D341Med (cell line): ENCODE data around the gene CD59.
"Not testable (repeated sequence)": the region's sequence is repeated elsewhere in the genome, so short reads cannot be mapped to it uniquely, and the experiment has no call there.

Experiments used
- DNase-seq: peaks from one replicate; pipeline ENCODE4 v3.0.0; 2012; ENCODE audit warnings: low spot score

The CD59 gene

DNA sequence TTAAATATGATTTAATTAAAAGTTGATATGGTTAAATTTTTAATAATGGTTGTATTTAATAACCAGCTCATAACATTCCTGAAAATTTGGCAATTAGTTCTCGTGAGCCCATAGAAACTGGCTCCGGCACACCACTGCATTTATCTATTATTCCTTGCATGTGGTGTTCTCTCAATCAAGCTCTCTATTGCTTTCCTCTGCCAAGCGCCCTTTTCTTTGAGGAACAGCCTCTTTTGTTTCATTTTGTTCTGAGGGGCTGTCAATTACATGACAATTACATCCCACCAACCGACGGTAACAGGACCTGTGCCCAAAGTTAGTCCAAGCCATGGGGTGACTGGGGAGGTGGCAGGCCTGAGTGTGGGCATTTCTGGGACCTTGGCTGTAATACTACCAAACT lies 43.7 kb downstream of the CD59 start:
- no peak for DNase-seq

DNA sequence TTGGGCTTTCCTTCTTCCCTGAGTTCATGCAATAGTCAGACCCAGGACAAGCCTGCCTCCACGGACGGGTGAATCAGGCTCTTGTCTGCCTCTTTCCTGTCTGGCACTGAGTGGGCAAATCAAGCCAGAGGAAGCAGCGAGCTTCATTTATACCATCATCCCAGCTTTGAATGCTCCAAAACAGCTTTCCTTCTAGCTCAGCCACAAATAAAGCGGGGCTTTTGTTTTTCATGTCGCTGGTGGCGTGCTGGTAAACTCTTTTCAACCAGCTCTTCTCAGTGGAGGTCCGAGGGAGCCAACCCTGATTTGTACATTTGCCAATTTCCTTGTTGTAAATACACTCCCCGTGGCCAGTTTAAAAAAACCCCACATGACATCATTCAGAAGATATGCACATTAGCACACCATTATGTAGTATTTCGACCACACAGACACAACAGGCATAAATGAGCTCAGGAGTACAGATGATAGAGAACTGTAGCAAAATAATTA lies 44.2 kb downstream of the CD59 start:
- no peak for DNase-seq

DNA sequence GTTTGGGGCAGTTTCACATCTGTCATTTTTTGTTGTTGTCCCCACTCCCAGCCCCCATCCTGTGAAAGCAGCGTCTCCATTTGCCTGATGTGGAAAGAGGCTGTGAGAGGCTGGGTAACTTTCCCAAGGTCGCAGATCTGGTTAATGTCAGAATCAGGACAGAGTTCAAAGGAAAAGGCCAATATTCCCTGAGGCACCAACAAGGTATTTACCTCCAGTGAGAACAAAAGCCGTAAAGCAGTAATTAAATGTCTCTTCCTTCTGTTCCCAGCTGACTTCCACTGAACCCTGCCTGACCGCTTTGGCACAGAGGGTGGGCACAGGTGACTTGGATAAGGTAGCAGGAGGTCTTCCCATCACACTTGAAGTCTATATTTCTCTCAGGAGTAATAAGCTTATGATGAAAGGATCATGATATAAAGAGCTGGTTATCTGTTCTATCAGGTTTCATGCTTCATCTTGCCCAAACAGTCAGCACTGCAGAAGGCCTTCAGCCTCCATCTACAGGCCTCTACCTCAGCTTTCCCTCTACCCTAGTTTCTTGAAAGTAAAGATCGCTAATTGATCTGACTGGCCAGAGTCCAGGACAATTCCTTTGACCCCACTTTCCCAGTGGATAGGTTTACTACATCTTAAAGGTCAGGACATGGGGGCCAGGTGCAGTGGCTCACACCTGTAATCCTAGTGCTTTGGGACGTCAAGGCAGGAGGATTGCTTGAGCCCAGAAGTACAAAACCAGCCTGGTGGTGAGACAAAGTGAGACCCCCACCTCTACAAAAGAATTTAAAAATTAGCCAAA lies 45.0 kb downstream of the CD59 start:
- no peak for DNase-seq

DNA sequence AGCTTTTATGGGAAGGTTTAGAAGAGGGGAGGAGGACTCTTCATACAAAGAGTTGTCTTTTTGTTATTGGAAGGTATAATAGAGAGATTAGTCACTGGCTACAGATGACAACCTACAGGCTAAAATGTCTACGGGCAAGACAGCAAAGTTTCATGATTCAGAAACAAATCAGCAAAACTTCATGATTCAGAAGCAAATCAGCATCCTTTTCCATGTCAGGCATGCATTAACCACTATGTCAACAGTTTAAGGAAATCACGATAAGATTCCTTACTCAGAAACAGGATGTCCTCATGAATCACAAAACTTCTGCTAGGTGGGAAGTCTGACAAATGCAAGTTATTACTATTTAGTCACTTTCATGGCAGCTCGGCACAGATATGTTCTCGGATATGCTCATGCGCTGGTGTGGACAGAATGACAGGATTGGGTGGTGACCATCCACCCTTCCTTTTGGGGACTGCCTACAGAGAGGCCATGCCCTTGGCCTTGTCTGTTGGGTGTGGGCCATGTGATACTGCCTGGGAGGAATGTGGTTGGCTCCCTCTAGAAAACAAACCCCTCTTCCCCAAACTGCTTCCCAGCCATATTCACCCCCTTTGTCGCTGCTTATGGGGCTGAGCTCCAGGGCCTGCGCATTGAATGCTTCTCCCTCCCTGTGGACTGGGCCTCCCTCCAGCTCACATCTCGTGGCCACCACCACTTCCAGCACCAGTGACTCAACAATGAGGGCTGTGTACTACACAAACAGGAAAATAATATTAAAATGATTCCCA lies 45.7 kb downstream of the CD59 start:
- DNase-seq = no peak

DNA sequence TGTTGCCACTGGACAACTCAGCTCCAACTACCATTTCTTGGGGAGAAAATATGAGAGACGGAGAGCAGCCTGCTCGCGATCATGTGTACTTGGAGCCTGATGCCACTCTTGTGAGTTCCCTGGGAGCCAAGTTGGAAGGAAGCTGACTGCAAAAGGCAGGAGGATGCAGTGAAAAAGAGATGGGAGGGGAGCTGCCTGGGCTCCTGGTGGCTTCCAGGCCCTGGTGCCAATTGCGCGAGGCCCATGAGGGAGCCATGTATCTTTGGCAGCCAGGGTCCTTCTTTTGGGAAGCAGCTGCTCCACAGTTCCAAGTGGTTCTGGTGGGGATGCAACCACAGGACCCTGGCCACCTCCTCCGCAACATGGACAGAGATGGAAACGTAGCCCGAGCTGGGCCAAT lies 46.7 kb downstream of the CD59 start:
- no peak for DNase-seq

DNA sequence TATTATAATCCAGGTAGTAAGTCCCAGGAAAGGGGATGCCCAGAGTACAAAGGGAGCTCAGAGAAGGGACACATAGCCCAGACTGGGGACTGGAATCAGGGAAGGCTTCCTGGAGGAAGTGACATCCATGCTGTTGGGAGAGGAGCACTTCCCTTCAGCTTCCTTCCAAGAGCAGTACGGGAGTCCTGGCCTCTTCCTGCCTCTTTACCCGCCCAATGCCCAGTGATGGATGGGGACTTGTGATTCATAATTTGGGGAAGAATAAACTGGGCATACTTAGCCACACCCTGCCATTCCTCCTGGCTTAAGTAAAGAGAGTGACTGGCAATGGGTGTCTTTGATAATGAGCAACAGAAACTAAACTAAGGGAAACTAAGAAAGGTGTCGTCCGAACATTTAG lies 47.1 kb downstream of the CD59 start:
- no peak for DNase-seq

- DNase-seq = peak; percentile 68
Measured at GRCh38 chr11:33687733-33688479, 48.3 kb downstream of the CD59 start.

DNA sequence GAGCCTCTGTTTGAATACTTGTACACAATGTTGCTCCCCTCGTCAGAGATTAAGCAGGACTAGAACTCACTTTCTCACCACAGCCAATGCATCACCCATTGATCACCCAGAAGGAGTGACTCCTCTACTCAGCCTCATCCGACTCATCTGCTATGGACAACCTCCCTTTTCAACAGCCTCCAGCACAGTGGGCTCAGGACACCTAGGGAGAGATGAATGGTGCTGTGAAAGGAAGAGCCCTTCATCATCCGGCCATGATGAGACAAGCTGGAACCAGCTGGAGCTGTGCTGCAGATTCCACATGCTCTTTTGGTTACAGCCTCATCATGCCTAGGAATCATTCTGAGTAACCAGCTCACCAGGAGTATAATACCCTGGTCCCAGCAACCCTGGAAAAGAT lies 51.1 kb downstream of the CD59 start:
- no peak for DNase-seq

GRCh38 chr11:33684003-33684706 lies 52.1 kb downstream of the CD59 start:
- no peak for DNase-seq

- no peak for DNase-seq
Measured at GRCh38 chr11:33682446-33682845, 53.8 kb downstream of the CD59 start.

GRCh38 chr11:33682019-33682418 lies 54.2 kb downstream of the CD59 start:
- no peak for DNase-seq

GRCh38 chr11:33678616-33679015 lies 57.6 kb downstream of the CD59 start:
- DNase-seq = not testable (repeated sequence)

- no peak for DNase-seq
Measured at GRCh38 chr11:33674035-33674814, 62.0 kb downstream of the CD59 start.

GRCh38 chr11:33672273-33672672 lies 64.0 kb downstream of the CD59 start:
- no peak for DNase-seq

DNA sequence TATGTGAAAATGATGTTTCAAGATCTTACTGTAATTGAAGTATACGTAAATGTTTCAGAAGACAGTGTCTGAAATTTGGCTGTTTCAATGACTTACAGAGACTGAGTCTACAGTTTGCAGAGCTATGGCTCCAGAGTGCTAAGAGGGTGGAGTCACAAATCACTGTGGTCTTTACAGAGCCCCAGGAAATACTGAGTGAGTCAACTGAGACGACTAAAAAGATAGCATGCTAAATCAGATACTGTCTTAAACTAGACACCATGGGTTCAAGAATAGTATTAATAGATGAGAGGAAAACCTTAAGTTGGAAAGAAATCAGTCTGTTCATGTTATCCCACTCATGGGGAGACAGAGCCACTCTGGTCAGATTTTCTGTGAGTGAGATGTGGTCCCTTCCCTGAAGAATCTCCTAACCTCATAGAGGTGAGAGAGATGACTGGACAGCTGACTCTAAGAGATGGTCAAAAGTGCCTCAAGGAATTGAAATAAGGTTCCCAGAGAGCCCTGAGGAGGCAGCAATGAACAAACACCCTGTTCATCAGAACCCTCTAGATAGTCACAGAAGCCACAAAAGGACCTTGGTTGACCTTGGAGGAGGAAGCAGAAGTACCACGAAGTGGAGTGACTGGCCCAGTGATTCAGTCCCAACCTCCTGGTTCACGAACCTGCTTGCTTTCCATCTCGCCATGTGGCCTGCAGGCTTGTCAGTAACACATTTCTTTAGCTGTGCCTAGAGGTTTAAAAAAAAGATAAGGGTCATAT lies 65.8 kb downstream of the CD59 start:
- no peak for DNase-seq

DNA sequence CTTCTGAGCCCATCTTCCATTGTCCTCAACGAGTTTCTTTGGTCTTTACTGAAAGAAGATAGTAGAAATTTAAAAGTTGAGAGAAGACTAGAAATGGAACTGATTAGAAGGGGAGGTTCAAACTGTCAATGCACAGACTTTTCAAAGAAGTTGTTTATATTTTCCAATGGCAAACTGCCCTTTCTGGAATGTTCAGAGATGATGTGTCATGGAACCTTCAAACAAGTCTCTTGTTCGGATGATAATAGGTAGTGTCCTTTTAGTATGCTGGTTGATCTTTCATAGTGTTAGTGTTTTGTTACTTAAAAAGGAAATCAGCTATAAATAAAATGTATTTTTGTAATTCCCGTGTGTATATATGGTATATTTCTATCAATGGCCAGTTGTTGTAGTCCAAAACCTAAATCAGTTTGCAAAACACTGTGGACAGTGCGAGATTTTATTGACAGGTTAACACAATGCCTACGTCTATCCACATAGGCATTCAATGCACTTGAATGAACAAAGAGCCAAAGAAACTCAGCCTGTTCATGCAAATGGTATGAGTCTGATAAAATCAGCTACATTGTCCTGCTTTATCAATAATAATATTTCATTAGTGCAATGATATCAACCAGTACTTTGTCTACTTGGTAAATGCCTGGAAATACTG lies 66.5 kb downstream of the CD59 start:
- DNase-seq = no peak

DNA sequence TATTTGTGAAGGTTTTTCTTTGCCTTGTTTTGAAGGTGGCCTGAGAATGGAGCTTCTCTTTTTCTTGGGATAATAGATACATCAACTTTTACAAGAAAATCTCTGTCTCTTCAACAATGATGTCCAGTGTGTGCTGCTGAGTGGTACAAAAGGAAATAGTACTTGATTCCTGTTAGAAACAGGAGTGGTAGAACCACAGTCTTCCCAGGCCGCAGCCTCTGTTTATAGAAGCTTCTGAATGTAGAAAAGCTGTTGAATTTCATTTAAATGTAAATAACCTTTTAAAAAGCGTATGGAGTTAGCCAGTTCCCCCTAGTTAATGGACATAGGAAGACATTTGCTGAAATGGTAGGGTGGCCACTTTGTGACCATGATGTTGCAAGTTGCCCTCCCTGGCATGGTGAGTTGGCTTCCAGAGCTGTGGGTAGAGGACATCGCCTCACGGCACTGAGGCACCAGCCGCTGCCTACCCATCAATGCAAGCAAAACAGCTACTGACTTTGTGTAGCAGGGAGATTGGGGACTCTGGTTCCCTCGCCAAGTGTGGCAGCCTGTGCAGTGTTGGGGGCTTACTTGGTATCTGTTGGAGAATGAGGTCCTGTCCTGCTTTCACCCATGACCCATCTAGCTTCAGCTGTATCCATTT lies 67.1 kb downstream of the CD59 start:
- no peak for DNase-seq

DNA sequence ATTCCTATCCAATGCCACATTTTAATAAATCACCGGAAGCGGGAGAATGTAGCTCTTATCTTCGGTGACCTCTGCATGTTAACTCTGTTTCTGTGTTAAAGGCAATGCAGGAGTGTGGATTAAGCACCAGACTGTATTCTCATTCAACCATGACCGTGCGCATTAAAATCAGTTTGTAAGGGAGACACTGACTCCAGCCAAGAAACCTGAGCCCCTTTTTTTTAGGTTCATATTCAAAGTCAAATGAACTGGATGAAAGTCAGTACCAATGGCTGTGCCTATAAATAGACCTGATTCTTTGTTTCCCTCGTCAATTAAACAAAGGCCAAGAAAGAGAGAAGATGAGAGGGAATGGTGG lies 67.8 kb downstream of the CD59 start:
- no peak for DNase-seq

GRCh38 chr11:33667819-33668467 lies 68.3 kb downstream of the CD59 start:
- DNase-seq = no peak
